ENCODE results near the gene ADD3.

The ADD3 gene

GRCh38 chr10:110069502-110069982 is 61.8 kb downstream of the ADD3 start:
- DNase-seq: no peak

GRCh38 chr10:110073896-110074295 is 66.1 kb downstream of the ADD3 start:
- no peak for DNase-seq

- DNase-seq: no peak
Observed at GRCh38 chr10:110074298-110074697, 66.5 kb downstream of the ADD3 start.

- DNase-seq: no peak
Observed at GRCh38 chr10:110074758-110075671, 67.2 kb downstream of the ADD3 start.

GRCh38 chr10:110075686-110076085 is 67.9 kb downstream of the ADD3 start:
- no peak for DNase-seq

- no peak for DNase-seq
Observed at GRCh38 chr10:110076559-110077318, 69.0 kb downstream of the ADD3 start.

- DNase-seq: no peak
Observed at GRCh38 chr10:110077436-110078130, 69.8 kb downstream of the ADD3 start.

- no peak for DNase-seq
Observed at GRCh38 chr10:110078317-110078716, 70.5 kb downstream of the ADD3 start.

GRCh38 chr10:110081911-110082310 is 74.1 kb downstream of the ADD3 start:
- DNase-seq: no peak

- DNase-seq: no peak
Observed at GRCh38 chr10:110083884-110084283, 76.1 kb downstream of the ADD3 start.

GRCh38 chr10:110087682-110088081 is 79.9 kb downstream of the ADD3 start:
- no peak for DNase-seq

- no peak for DNase-seq
Observed at GRCh38 chr10:110088367-110089104, 80.8 kb downstream of the ADD3 start.

GRCh38 chr10:110091830-110092229 is 84.0 kb downstream of the ADD3 start:
- no peak for DNase-seq

GRCh38 chr10:110093722-110094121 is 85.9 kb downstream of the ADD3 start:
- DNase-seq: no peak

GRCh38 chr10:110094786-110095185 is 87.0 kb downstream of the ADD3 start:
- no peak for DNase-seq

GRCh38 chr10:110101464-110102144 is 93.8 kb downstream of the ADD3 start:
- DNase-seq: no peak

- no peak for DNase-seq
Observed at GRCh38 chr10:110103921-110104461, 96.2 kb downstream of the ADD3 start.

GRCh38 chr10:110105873-110106272 is 98.1 kb downstream of the ADD3 start:
- DNase-seq: no peak

GRCh38 chr10:110107430-110107829 is 99.6 kb downstream of the ADD3 start:
- no peak for DNase-seq

GRCh38 chr10:110107887-110108286 is 100.1 kb downstream of the ADD3 start:
- no peak for DNase-seq

- no peak for DNase-seq
Observed at GRCh38 chr10:110109511-110109910, 101.7 kb downstream of the ADD3 start.

GRCh38 chr10:110110338-110110737 is 102.6 kb downstream of the ADD3 start:
- DNase-seq: no peak

Data from effector CD4-positive, alpha-beta T cell (primary cell).